Measurements from ENCODE around the gene PDLIM1.

Gene PDLIM1

DNA sequence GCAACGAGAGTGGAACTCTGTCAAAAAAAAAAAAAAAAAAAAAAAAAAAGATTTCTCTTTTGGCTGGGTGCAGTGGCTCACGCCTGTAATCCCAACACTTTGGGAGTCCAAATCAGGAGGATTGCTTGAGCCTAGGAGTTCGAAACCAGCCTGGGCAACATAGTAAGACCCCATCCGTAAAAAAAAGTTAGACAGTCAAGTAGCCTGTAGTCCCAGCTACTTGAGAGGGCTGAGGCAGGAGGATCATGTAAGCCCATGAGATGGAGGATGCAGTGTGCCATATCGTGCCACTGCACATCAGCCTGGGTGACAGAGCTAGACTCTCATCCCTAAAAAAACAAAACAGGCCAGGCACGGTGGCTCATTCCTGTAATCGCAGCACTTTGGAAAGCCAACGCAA lies 25.2 kb downstream of the PDLIM1 start:
- no peak for DNase-seq (ENCODE audit: low read depth in 2 of 3, low spot score in 1 of 3)

GRCh38 chr10:95264227-95265051 lies 26.4 kb downstream of the PDLIM1 start:
- DNase-seq (ENCODE audit: low read depth in 2 of 3, low spot score in 1 of 3): no peak

GRCh38 chr10:95263864-95264226 lies 27.0 kb downstream of the PDLIM1 start:
- DNase-seq (ENCODE audit: low read depth in 2 of 3, low spot score in 1 of 3): no peak

DNA sequence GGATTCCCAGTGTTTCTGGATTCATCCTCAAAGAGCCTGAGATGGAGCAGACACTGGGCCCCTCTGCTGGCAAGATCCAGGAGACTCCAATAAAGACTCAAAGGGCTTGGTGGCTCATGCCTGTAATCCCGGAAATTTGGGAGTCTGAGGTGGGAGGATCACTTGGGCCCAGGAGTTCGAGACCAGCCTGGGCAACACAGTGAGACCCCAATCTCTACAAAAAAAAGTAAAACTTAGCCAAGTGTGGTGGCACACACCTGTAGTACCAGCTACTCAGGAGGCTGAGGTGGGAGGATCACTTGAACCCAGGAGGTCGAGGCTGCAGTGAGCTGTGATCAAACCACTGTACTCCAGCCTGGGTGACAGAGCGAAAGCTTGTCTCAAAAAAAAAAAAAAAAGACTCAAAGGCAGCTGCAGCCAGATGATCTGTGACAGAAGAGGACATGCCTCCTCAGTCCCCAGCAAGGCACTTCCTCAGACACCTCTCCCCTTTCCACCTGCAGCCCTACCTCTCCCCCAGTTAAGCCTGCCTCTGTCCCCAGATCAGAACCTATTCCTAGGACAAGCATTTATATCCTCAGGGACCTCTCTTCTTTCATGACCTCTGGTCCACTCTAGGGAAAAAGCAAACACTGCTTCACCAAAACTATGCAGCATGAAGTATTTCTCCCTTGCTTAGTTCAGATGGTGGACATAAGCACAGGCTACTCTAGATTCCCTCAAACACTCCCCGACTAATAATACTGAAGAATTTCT lies 27.9 kb downstream of the PDLIM1 start:
- DNase-seq (ENCODE audit: low read depth in 2 of 3, low spot score in 1 of 3): no peak

GRCh38 chr10:95261926-95262325 lies 28.9 kb downstream of the PDLIM1 start:
- no peak for DNase-seq (ENCODE audit: low read depth in 2 of 3, low spot score in 1 of 3)

DNA sequence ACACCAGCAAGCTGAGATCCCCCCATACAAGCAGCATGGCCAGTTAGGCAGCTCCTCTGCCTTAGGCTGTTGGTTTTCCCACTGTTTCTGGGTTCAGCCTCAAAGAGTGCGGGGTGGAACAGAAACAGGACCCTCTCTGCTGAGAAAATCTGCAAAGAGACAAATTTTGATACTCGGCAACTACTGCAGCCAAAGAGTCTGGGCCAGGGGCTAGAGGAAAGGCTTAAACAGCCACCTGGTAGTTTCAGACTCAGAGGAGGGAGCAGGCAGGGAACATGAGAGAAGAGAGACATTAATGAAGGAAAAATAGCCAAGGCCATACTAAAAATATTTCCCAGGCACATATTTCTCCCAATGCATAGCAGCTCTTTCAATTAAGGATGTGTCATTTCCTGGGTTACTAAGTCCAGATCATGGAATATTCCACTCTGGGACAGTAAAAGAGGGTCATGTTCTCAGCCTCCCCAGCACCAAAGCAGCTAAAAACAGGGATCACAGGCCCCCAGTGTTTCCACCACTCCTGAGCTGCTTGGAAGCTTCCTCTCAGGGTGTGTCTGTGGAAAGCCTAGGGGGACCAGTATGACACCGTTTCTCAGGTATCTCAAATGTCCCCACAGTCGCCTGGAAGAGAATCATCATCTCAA lies 29.8 kb downstream of the PDLIM1 start:
- no peak for DNase-seq (ENCODE audit: low read depth in 2 of 3, low spot score in 1 of 3)

DNA sequence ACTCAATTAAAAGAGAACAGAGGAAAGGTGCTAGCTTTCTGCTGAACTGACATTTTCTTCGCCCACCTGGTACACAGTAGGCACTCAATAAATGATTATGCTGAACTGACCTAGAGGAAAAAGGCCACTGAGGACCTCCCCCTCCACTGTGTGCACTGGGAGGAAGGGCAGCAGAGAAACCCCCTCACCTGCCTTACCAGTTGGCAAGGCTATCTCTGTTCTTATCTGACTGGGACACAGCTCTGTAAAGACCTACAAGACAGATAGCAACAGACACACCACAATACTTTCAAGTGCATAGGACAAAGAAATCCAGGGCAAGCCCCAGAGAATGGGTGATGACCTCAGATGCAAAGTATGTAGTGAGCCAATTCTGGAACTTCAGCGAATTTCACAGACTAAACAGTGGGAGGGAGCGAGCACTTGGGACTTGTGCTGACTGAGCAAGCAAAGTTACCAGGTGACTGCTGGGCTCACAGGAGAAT lies 30.4 kb downstream of the PDLIM1 start:
- DNase-seq (ENCODE audit: low read depth in 2 of 3, low spot score in 1 of 3): no peak

DNA sequence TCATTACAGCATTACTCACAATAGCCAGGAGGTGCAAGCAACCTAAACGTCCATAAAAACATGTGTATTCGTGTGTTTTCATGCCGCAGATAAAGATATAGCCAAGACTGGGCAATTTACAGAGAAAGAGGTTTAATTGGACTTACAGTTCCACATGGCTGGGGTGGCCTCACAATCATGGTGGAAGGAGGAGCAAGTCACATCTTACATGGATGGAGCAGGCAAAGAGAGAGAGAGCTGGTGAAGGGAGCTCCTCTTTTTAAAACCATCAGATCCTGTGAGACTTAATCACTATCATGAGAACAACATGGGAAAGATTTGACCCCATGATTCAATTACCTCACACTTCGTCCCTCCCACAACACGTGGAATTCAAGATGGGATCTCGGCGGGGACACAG lies 33.0 kb downstream of the PDLIM1 start:
- no peak for DNase-seq (ENCODE audit: low read depth in 2 of 3, low spot score in 1 of 3)

DNA sequence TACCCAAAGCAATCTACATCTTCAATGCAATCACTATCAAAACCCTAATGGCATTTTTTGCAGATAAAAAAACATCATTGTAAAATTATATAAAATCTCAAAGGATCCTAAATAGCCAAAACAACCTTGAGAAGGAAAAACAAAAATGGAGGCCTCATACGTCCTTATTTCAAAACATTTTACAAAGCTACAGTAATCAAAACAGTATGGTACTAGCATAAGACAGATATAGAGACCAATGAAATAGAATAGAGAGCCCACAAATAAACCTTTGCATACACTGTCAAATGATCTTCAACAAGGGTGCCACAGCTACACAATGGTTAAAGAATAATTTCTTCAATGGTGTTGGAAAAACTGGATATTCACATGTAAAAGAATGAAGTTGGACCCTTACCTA lies 34.5 kb downstream of the PDLIM1 start:
- no peak for DNase-seq (ENCODE audit: low read depth in 2 of 3, low spot score in 1 of 3)

DNA sequence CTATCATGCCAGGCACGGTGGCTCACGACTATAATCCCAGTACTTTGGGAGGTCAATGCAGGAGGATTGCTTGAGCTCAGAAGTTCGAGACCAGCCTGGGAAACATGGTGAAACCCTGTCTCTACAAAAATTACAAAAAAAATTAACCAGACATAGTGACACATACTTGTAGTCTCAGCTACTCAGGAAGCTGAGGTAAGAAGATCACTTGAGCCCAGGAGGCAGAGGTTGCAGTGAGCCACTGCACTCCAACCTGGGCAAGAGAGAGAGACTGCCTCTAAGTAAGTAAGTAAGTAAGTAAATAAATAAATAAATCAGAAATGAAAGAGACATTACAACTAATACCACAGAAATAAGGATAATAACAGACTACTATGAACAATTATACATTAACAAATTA lies 36.2 kb downstream of the PDLIM1 start:
- no peak for DNase-seq (ENCODE audit: low read depth in 2 of 3, low spot score in 1 of 3)

- no peak for DNase-seq (ENCODE audit: low read depth in 2 of 3, low spot score in 1 of 3)
These were observed 37.1 kb downstream of the PDLIM1 start for GRCh38 chr10:95253686-95254085.

- DNase-seq (ENCODE audit: low read depth in 2 of 3, low spot score in 1 of 3): no peak
These were observed 37.8 kb downstream of the PDLIM1 start for GRCh38 chr10:95253007-95253406.

GRCh38 chr10:95250856-95251255 lies 39.9 kb downstream of the PDLIM1 start:
- no peak for DNase-seq (ENCODE audit: low read depth in 2 of 3, low spot score in 1 of 3)

DNA sequence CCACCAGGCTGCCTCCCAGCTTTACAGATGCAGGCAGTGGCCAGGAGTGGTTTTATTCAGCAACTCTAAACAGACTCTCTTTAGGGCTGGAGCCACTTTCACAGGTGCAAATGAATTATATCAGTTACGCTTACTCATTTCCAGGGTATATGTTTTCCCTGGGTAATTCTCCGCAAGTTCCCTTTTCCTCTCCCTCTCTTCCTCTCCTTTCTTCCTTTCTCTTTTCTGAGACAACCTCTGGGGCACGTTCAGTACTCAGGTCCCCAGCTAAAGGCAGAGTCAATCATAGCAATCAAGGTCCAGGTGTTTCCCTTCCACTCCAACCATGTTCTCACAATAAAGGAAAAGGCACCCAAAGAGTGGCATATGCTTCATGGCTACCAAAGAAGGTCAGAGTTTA lies 41.3 kb downstream of the PDLIM1 start:
- no peak for DNase-seq (ENCODE audit: low read depth in 2 of 3, low spot score in 1 of 3)

- no peak for DNase-seq (ENCODE audit: low read depth in 2 of 3, low spot score in 1 of 3)
These were observed 41.8 kb downstream of the PDLIM1 start for GRCh38 chr10:95248989-95249388.

GRCh38 chr10:95247881-95248583 lies 42.8 kb downstream of the PDLIM1 start:
- DNase-seq (ENCODE audit: low read depth in 2 of 3, low spot score in 1 of 3): no peak

GRCh38 chr10:95247200-95247880 lies 43.5 kb downstream of the PDLIM1 start:
- no peak for DNase-seq (ENCODE audit: low read depth in 2 of 3, low spot score in 1 of 3)

DNA sequence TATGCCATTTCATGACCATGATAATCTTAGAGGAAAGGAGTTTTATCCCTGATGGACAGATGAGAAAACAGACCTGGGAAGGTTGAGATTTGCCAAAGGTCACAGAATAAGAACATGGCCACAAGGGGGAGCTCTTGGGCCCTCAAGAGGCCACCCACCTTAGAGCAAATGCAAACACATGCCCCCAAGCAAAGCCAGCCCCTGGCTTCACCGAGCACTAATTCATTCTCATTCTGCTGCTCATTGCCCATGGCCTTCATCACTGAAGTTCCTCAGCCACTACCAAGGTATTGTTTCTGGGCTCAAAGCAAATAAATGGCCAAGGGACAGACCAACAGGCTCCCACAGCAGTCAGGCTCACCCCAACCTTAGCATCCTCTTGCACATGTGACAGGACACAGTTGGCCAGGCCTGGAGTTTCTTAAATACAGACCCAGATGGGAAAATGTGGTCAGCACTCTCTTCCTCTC lies 44.2 kb downstream of the PDLIM1 start:
- DNase-seq (ENCODE audit: low read depth in 2 of 3, low spot score in 1 of 3): peak; percentile 25 to 64 (median 51)

DNA sequence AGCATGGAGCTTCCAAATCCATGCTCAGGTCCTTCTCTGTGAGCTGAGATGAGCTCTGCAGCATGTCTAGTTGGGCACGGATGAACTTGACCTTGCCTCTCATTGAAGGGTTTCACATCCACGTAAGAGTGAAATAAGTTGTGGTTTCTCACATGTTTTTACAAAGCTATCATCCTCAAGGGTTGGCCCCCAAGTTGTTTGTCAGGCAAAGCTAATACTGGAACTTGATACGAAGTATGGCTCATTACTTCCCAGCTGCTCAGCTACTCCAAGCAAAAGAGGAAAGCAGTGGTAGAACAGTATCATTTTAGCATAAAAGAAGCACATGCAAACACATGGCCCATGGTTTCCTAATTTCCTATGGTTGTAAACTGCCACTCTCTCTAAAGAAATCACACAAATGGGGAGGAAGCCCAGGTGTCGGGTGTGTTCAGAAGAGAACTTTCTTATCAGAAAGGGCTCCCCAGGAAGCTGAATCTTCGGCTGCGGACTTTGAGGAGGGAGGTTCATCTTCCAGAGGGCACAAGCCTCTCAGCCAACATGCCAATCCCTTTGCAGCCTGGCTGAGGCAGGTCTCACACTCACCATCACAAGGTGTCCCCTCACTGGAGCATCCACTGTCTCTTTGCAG lies 45.3 kb downstream of the PDLIM1 start:
- DNase-seq (ENCODE audit: low read depth in 2 of 3, low spot score in 1 of 3): no peak

GRCh38 chr10:95244152-95244551 lies 46.7 kb downstream of the PDLIM1 start:
- no peak for DNase-seq (ENCODE audit: low read depth in 2 of 3, low spot score in 1 of 3)
